Adrenal gland (tissue), 12 donors: Measurements from ENCODE around the gene VWF. TPM values are rescaled to one million over a fixed set of nuclear protein-coding genes. Genes with fewer than 3 reads are reported as not detected.

Experiments
- DNase-seq, 7 donors: peaks; one replicate each; pipeline ENCODE4 v3.0.0-alpha.2; 2019 to 2020
- H3K27ac ChIP-seq, 5 donors: fragments of 200-600 bp; sonication (generic) in 4 of 5; 1 replicate in 3 of 5; 2 replicates in 2 of 5; pipeline versions ENCODE4 v1.5.1 to v1.8.0; 2016 to 2020; ENCODE audit warnings: mild to moderate bottlenecking in 1 of 5
- H3K27me3 ChIP-seq: fragments of 200-600 bp; 2 replicates; pipeline ENCODE4 v1.8.0; 2021
- H3K36me3 ChIP-seq, 2 donors: fragments of 200-600 bp; replicated peaks in 1 of 2; 1 replicate in 1 of 2; 2 replicates in 1 of 2; pipeline versions ENCODE4 v1.5.1 to v1.8.0; 2018 to 2022
- H3K4me1 ChIP-seq, 2 donors: fragments of 200-600 bp; replicated peaks in 1 of 2; 1 replicate in 1 of 2; 2 replicates in 1 of 2; pipeline versions ENCODE4 v1.5.1 to v1.8.0; 2018 to 2021
- H3K4me3 ChIP-seq, 4 donors: fragments of 200-600 bp; sonication (generic) in 3 of 4; one replicate each; pipeline ENCODE4 v1.5.1; 2016 to 2018
- H3K9me3 ChIP-seq, 3 donors: fragments of 200-600 bp; sonication (generic) in 1 of 3; replicated peaks in 1 of 3; 1 replicate in 2 of 3; 2 replicates in 1 of 3; pipeline versions ENCODE4 v1.5.1 to v1.8.0; 2016 to 2021
- CTCF ChIP-seq, 6 experiments: fragments of 450-650 bp in 4 of 6; fragments of 200-600 bp in 2 of 6; sonication (generic) in 1 of 6; IDR thresholded peaks; 1 replicate in 5 of 6; 2 replicates in 1 of 6; pipeline versions ENCODE4 v1.5.1 to v1.8.0; 2016 to 2021; ENCODE audit warnings: antibody characterized with exemption in 6 of 6, mild to moderate bottlenecking in 2 of 6, moderate library complexity in 1 of 6
- POLR2A ChIP-seq, 2 donors: fragments of 450-650 bp; IDR thresholded peaks; one replicate each; pipeline ENCODE4 v1.6.1; 2017; ENCODE audit warnings: antibody characterized with exemption in 2 of 2, mild to moderate bottlenecking in 2 of 2, moderate library complexity in 1 of 2
- WGBS, 4 donors: extraction: QIAGEN DNeasy Blood & Tissue Kit in 2 of 4; methylation state at CpG; one replicate each; pipeline versions ENCODE4 v1.1.5 to v1.1.7; 2013 to 2017; 5-methylcytosine and 5-hydroxymethylcytosine counted together
- intact Hi-C, 2 donors: fragments of 100-400 bp; cut with DNase I; formaldehyde crosslinking; loops; one replicate each; pipeline versions ENCODE4 v1.14.1 to v1.15.0; 2022 to 2023
- polyA plus RNA-seq, 3 donors: library from polyadenylated mRNA; stranded (reverse); fragments of 200-250 nt in 2 of 3; fragments of 350-450 nt in 1 of 3; fragmentation: Illumina TruSeq in 1 of 3; extraction: RNeasy Lipid Tissue Mini Kit (QIAGEN cat#74804) in 1 of 3; gene quantifications; one replicate each; pipeline ENCODE4 v1.2.3, GENCODE V29; 2013 to 2014
- small RNA-seq, 2 donors: library from RNA; depleted of rRNA; stranded (forward); fragments of <200 nt; gene quantifications; one replicate each; pipeline ENCODE3, GENCODE V24; 2016
- total RNA-seq, 9 donors: library from RNA; depleted of rRNA in 4 of 9; stranded (reverse); fragments of >200 nt in 4 of 9; fragments of 120-200 nt in 1 of 9; fragmentation: NEBNext Ultra II Directional in 1 of 9; extraction: Animal tissue kit (Norgen Biotek cat#: 25700) in 1 of 9; gene quantifications; one replicate each; pipeline versions ENCODE4 v1.1.0 to v1.2.4, GENCODE V29; 2013 to 2023
- donor health status: healthy with polysubstance abuse.
- donor health status: Bipolar disorder and iron deficiency.
- donor health status: DM: yes; HTN: yes; CAD: no.
- donor health status: DM: no; HTN: no; CAD: no.
- donor health status: DM: no; HTN: no; CAD: no.
- donor health status: DM: yes; HTN: yes; CAD: no.

Gene VWF
- total and polyA plus RNA-seq, 12 donors: 2.0 to 60.1 (median 36.2) TPM

GRCh38 chr12:5899675-5900074 is 224.8 kb downstream of the VWF start:
- intact Hi-C loops: no loop called here
- Histone ChIP-seq H3K27ac (no peak overlapping the region), H3K4me3 (no peak overlapping the region), H3K9me3 (no peaks in the 10 kb centered on the region), H3K4me1 (no peaks in the 10 kb centered on the region), H3K27me3 (no peaks in the 10 kb centered on the region), H3K36me3 (no peaks in the 10 kb centered on the region)
- TF ChIP-seq POLR2A (IDR thresholded peaks at IDR 0.05) (no peak), CTCF (IDR thresholded peaks at IDR 0.05) (no peak)
- DNase-seq: no peak
- 65 to 82% (median 73%) methylated on average over 3 of the region's 3 CpGs for WGBS, 4 donors

GRCh38 chr12:5898874-5899273 is 225.6 kb downstream of the VWF start:
- 65 to 74% (median 67%) methylated on average over 3 of the region's 3 CpGs for WGBS, 4 donors
- H3K36me3 ChIP-seq: no peaks in the 10 kb centered on the region
- no peaks in the 10 kb centered on the region for H3K4me1 ChIP-seq
- intact Hi-C loops: no loop called here
- no peaks in the 10 kb centered on the region for H3K27me3 ChIP-seq
- H3K9me3 ChIP-seq: no peaks in the 10 kb centered on the region
- no peak for TF ChIP-seq POLR2A (IDR thresholded peaks at IDR 0.05)
- no peak for TF ChIP-seq CTCF (IDR thresholded peaks at IDR 0.05)
- DNase-seq: no peak
- H3K27ac ChIP-seq: no peak overlapping the region
- no peak overlapping the region for H3K4me3 ChIP-seq

Small RNA genes lying within 50 kb of the gene (small RNA-seq; reads per million reads assigned to genes)
- gene RN7SL69P: 0 reads per million in 2 donors

Other genes starting within 250 kb of the VWF start
- 1 to 10 TPM in 4 of 9 donors, under 1 TPM in 4, not detected in 1; 0.17 to 1.8 (median 0.78) TPM for gene ANO2, start 179.4 kb downstream of the VWF start, total RNA-seq
- 1 to 10 TPM in 1 of 3 donors, under 1 TPM in 2; 0.24 to 1.4 (median 0.88) TPM for gene ANO2, start 179.4 kb downstream of the VWF start, polyA plus RNA-seq
- 100 to 1,000 TPM in 8 of 9 donors, 10 to 100 TPM in 1; 14.9 to 461 (median 321) TPM for gene CD9, start 75.7 kb upstream of the VWF start, total RNA-seq
- 100 to 1,000 TPM in 2 of 3 donors, 10 to 100 TPM in 1; 66.3 to 244 (median 139) TPM for gene CD9, start 75.7 kb upstream of the VWF start, polyA plus RNA-seq
- gene PLEKHG6, start 186.0 kb upstream of the VWF start, total RNA-seq: 1 to 10 TPM in 2 of 9 donors, under 1 TPM in 6, not detected in 1; 0.06 to 1.9 (median 0.43) TPM
- gene PLEKHG6, start 186.0 kb upstream of the VWF start, polyA plus RNA-seq: 1 to 10 TPM in 1 of 3 donors, under 1 TPM in 1, not detected in 1; 0.32 to 5.8 TPM
- gene TNFRSF1A, start 217.4 kb upstream of the VWF start, total RNA-seq: 100 to 1,000 TPM in 8 of 9 donors, 10 to 100 TPM in 1; 46.4 to 386 (median 261) TPM
- 100 to 1,000 TPM in 2 of 3 donors, 10 to 100 TPM in 1; 91.8 to 167 (median 160) TPM for gene TNFRSF1A, start 217.4 kb upstream of the VWF start, polyA plus RNA-seq